ACC112 (cell line): ENCODE data around the gene PCCB.
"Not testable (repeated sequence)": the region's sequence is repeated elsewhere in the genome, so short reads cannot be mapped to it uniquely, and the experiment has no call there.

ENCODE experiments used
- H2AFZ ChIP-seq: fragments of 200-600 bp; sonication (generic); one replicate; pipeline ENCODE4 v1.6.0; 2017; ENCODE audit warnings: antibody characterized with exemption, low read length; ENCODE audit not compliant: unreplicated experiment
- H3K27ac ChIP-seq: fragments of 200-600 bp; sonication (generic); 2 replicates; pipeline ENCODE4 v1.5.1; 2014; ENCODE audit warnings: low read depth, mild to moderate bottlenecking, antibody characterized with exemption, low read length, moderate library complexity
- H3K27me3 ChIP-seq: fragments of 200-600 bp; sonication (generic); 2 replicates; pipeline ENCODE4 v1.6.1; 2014; ENCODE audit warnings: mild to moderate bottlenecking, antibody characterized with exemption, low read length, moderate library complexity, mixed read lengths; ENCODE audit not compliant: insufficient read depth
- H3K36me3 ChIP-seq: fragments of 200-600 bp; sonication (generic); 2 replicates; pipeline ENCODE4 v1.6.1; 2016; ENCODE audit warnings: mild to moderate bottlenecking, antibody characterized with exemption, low read length, moderate library complexity, mixed read lengths; ENCODE audit not compliant: insufficient read depth
- H3K4me1 ChIP-seq: fragments of 200-600 bp; sonication (generic); one replicate; pipeline ENCODE4 v1.6.1; 2016; ENCODE audit warnings: low read length, mixed read lengths; ENCODE audit not compliant: insufficient read depth, unreplicated experiment, control insufficient read depth
- H3K4me3 ChIP-seq: fragments of 200-600 bp; sonication (generic); 2 replicates; pipeline ENCODE4 v1.5.1; 2014; ENCODE audit warnings: mild to moderate bottlenecking, low read depth, low read length
- H3K79me2 ChIP-seq: fragments of 200-600 bp; sonication (generic); one replicate; pipeline ENCODE4 v1.6.0; 2016; ENCODE audit warnings: low read length; ENCODE audit not compliant: control insufficient read depth, unreplicated experiment, insufficient read depth

Gene PCCB

GRCh38 chr3:136261826-136262225, 11.7 kb downstream of the PCCB start:
- H3K36me3 ChIP-seq, result 0 out of 2 replicates have a peak, but pooled peaks cover 5% of the 10 kb centered on the region

DNA sequence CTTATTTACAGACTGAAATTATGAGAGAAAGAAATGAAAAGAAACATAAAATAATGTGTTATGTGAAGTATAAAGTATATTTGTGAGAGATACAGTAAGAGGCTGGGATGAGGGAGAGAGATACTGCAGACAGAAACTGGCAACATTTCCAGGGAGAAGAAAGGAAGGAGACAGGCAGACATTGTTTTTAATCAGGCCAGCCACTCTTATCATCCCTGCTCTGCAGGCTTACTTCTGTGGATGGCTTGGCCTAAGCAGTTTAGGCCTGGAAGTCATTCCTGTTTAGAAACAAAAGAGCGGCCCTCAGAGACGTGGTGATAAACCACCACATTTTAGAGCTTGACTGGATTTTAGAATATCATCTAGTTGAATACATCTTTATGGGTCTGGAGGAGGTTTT, 12.4 kb downstream of the PCCB start:
- H2AFZ ChIP-seq, result no peak overlapping the region
- no peak overlapping the region for H3K4me3 ChIP-seq
- H3K79me2 ChIP-seq, result no peaks in the 10 kb centered on the region
- 0 out of 2 replicates have a peak, but pooled peaks cover 5% of the 10 kb centered on the region for H3K36me3 ChIP-seq
- no peak overlapping the region for H3K27ac ChIP-seq
- H3K4me1 ChIP-seq, result no peaks in the 10 kb centered on the region
- no peaks in the 10 kb centered on the region for H3K27me3 ChIP-seq

More at GRCh38 chr3:136261826-136262225, 11.7 kb downstream of the PCCB start:
- no peak overlapping the region for H2AFZ ChIP-seq
- H3K79me2 ChIP-seq, result no peaks in the 10 kb centered on the region
- no peak overlapping the region for H3K4me3 ChIP-seq
- H3K27ac ChIP-seq, result no peak overlapping the region
- H3K27me3 ChIP-seq, result no peaks in the 10 kb centered on the region
- H3K4me1 ChIP-seq, result no peaks in the 10 kb centered on the region

- H3K79me2 ChIP-seq, result no peaks in the 10 kb centered on the region
- no peak overlapping the region for H3K27ac ChIP-seq
- H3K4me1 ChIP-seq, result no peaks in the 10 kb centered on the region
- H3K36me3 ChIP-seq, result 0 out of 2 replicates have a peak, but pooled peaks cover 5% of the 10 kb centered on the region
- H3K4me3 ChIP-seq, result no peak overlapping the region
- no peaks in the 10 kb centered on the region for H3K27me3 ChIP-seq
- no peak overlapping the region for H2AFZ ChIP-seq
Measured at GRCh38 chr3:136263251-136263650, 13.1 kb downstream of the PCCB start.

GRCh38 chr3:136266468-136267125, 16.5 kb downstream of the PCCB start:
- H3K79me2 ChIP-seq, H3K4me3 ChIP-seq, H3K36me3 ChIP-seq, H3K4me1 ChIP-seq, H3K27me3 ChIP-seq, H2AFZ ChIP-seq, H3K27ac ChIP-seq: not testable (repeated sequence)

- Histone ChIP-seq H3K4me3 (no peak overlapping the region), H3K27me3 (no peaks in the 10 kb centered on the region), H3K4me1 (no peaks in the 10 kb centered on the region), H3K27ac (no peak overlapping the region), H3K36me3 (no peaks in the 10 kb centered on the region), H2AFZ (no peak overlapping the region), H3K79me2 (no peaks in the 10 kb centered on the region)
Measured at GRCh38 chr3:136267235-136267634, 17.1 kb downstream of the PCCB start.

- Histone ChIP-seq H2AFZ (no peak overlapping the region), H3K36me3 (peaks cover 6% of the 10 kb centered on the region; the same call in 1 of the 2 replicates), H3K4me1 (no peaks in the 10 kb centered on the region), H3K27me3 (no peaks in the 10 kb centered on the region), H3K4me3 (no peak overlapping the region), H3K79me2 (no peaks in the 10 kb centered on the region), H3K27ac (no peak overlapping the region)
Measured at GRCh38 chr3:136270179-136270578, 20.0 kb downstream of the PCCB start.

- not testable (repeated sequence) for H3K4me1 ChIP-seq, H3K36me3 ChIP-seq, H3K4me3 ChIP-seq, H2AFZ ChIP-seq, H3K27ac ChIP-seq, H3K79me2 ChIP-seq, H3K27me3 ChIP-seq
Measured at GRCh38 chr3:136271626-136272025, 21.5 kb downstream of the PCCB start.

GRCh38 chr3:136276049-136276755, 26.1 kb downstream of the PCCB start:
- Histone ChIP-seq H3K36me3 (peaks cover 23% of the 10 kb centered on the region), H3K27me3 (no peaks in the 10 kb centered on the region), H2AFZ (no peak overlapping the region), H3K4me3 (no peak overlapping the region), H3K79me2 (no peaks in the 10 kb centered on the region), H3K4me1 (no peaks in the 10 kb centered on the region), H3K27ac (no peak overlapping the region)

GRCh38 chr3:136277115-136277514, 27.0 kb downstream of the PCCB start:
- Histone ChIP-seq H2AFZ (no peak overlapping the region), H3K27me3 (no peaks in the 10 kb centered on the region), H3K79me2 (no peaks in the 10 kb centered on the region), H3K4me3 (no peak overlapping the region), H3K27ac (no peak overlapping the region), H3K36me3 (peaks cover 25% of the 10 kb centered on the region), H3K4me1 (no peaks in the 10 kb centered on the region)

- H3K79me2 ChIP-seq, result no peaks in the 10 kb centered on the region
- no peak overlapping the region for H2AFZ ChIP-seq
- H3K4me1 ChIP-seq, result no peaks in the 10 kb centered on the region
- H3K27ac ChIP-seq, result no peak overlapping the region
- H3K27me3 ChIP-seq, result no peaks in the 10 kb centered on the region
- no peak overlapping the region for H3K4me3 ChIP-seq
- peaks cover 25% of the 10 kb centered on the region for H3K36me3 ChIP-seq
Measured at GRCh38 chr3:136277634-136278033, 27.5 kb downstream of the PCCB start.

DNA sequence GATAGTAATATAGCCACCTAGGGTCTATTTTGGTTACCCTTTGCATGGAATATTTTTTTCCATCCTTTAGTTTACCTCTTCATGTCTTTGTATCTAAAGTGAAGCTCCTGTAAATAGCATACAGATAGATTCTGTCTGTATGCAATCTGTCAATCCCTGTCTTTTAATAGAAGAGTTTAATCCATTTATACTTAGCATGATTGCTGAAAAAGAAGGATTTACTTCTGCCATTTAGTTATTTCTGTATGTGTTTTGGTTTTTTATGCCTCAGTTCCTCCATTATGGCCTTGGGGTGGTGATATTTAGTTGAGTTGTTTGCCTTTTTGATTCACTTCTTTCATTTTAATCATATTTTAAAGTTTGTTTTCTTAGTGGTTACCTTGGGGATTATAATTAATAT, 29.0 kb downstream of the PCCB start:
- Histone ChIP-seq H2AFZ (no peak overlapping the region), H3K4me1 (no peaks in the 10 kb centered on the region), H3K27me3 (no peaks in the 10 kb centered on the region), H3K79me2 (no peaks in the 10 kb centered on the region), H3K27ac (no peak overlapping the region), H3K4me3 (no peak overlapping the region), H3K36me3 (peaks cover 22% of the 10 kb centered on the region)
